ENCODE measurements around the gene F10. TPM values are rescaled to one million over a fixed set of nuclear protein-coding genes. Genes with fewer than 3 reads are reported as not detected.
"Not testable (repeated sequence)": the region's sequence is repeated elsewhere in the genome, so short reads cannot be mapped to it uniquely, and the experiment has no call there.

The F10 gene
- total RNA-seq, 4 donors from 2014 or later, result 4.1 to 22.5 (median 11.8) TPM

GRCh38 chr13:113097651-113098050, 24.9 kb upstream of the F10 start:
- Histone ChIP-seq H3K4me1 (no peaks in the 10 kb centered on the region), H3K27me3 (no peaks in the 10 kb centered on the region), H3K9me3 (no peaks in the 10 kb centered on the region), H3K4me3 (no peak overlapping the region), H3K36me3 (no peaks in the 10 kb centered on the region), H3K27ac (no peak overlapping the region)
- TF ChIP-seq POLR2A (IDR thresholded peaks at IDR 0.05) (no peak), CTCF (IDR thresholded peaks at IDR 0.05) (no peak)
- DNase-seq, result no peak

GRCh38 chr13:113098162-113098732, 24.4 kb upstream of the F10 start:
- Histone ChIP-seq H3K36me3 (no peaks in the 10 kb centered on the region), H3K4me3 (no peak overlapping the region), H3K27me3 (no peaks in the 10 kb centered on the region), H3K27ac (no peak overlapping the region), H3K4me1 (no peaks in the 10 kb centered on the region), H3K9me3 (no peaks in the 10 kb centered on the region)
- DNase-seq, result no peak
- TF ChIP-seq CTCF (IDR thresholded peaks at IDR 0.05) (no peak), POLR2A (IDR thresholded peaks at IDR 0.05) (no peak)

GRCh38 chr13:113099142-113099541, 23.5 kb upstream of the F10 start:
- no peak for DNase-seq
- H3K4me3 ChIP-seq, result no peak overlapping the region
- no peak for TF ChIP-seq CTCF (IDR thresholded peaks at IDR 0.05)
- no peak for TF ChIP-seq POLR2A (IDR thresholded peaks at IDR 0.05)
- no peaks in the 10 kb centered on the region for H3K36me3 ChIP-seq
- no peak overlapping the region for H3K27ac ChIP-seq
- H3K9me3 ChIP-seq, result no peaks in the 10 kb centered on the region
- H3K4me1 ChIP-seq, result no peaks in the 10 kb centered on the region
- H3K27me3 ChIP-seq, result no peaks in the 10 kb centered on the region

GRCh38 chr13:113102302-113102701, 20.3 kb upstream of the F10 start:
- DNase-seq, H3K4me3 ChIP-seq, H3K9me3 ChIP-seq, H3K36me3 ChIP-seq, H3K27ac ChIP-seq, H3K27me3 ChIP-seq, H3K4me1 ChIP-seq: not testable (repeated sequence)

- Histone ChIP-seq H3K4me3 (no peak overlapping the region), H3K9me3 (no peaks in the 10 kb centered on the region), H3K27ac (no peak overlapping the region), H3K4me1 (peaks cover 0 to 5% (median 0%) of the 10 kb centered on the region in 4 donors), H3K36me3 (no peaks in the 10 kb centered on the region), H3K27me3 (no peaks in the 10 kb centered on the region)
- TF ChIP-seq CTCF (IDR thresholded peaks at IDR 0.05) (no peak), POLR2A (IDR thresholded peaks at IDR 0.05) (no peak)
- no peak for DNase-seq
These were observed 19.9 kb upstream of the F10 start for GRCh38 chr13:113102727-113103126.

GRCh38 chr13:113103646-113104045, 19.0 kb upstream of the F10 start:
- H3K36me3 ChIP-seq, result no peaks in the 10 kb centered on the region
- TF ChIP-seq CTCF (IDR thresholded peaks at IDR 0.05), result no peak
- TF ChIP-seq POLR2A (IDR thresholded peaks at IDR 0.05), result no peak
- H3K9me3 ChIP-seq, result no peaks in the 10 kb centered on the region
- H3K4me3 ChIP-seq, result no peak overlapping the region
- no peak for DNase-seq
- no peak overlapping the region for H3K27ac ChIP-seq
- peaks cover 0 to 5% (median 0%) of the 10 kb centered on the region in 4 donors for H3K4me1 ChIP-seq
- H3K27me3 ChIP-seq, result no peaks in the 10 kb centered on the region
